Central memory CD8-positive, alpha-beta T cell (primary cell): ENCODE measurements around the gene TLR9.

Experiments used
- ATAC-seq: fragments of 150-1000 bp; cut with Tn5 transposase; replicated peaks from 2 replicates; pipeline ENCODE4 v1.10.0; 2022; ENCODE audit warnings: mild to moderate bottlenecking, moderate FRiP score, moderate number of reproducible peaks; ENCODE audit not compliant: poor library complexity, severe bottlenecking; ENCODE audit errors: extremely low read depth
- DNase-seq, 2 donors: peaks; one replicate each; pipeline ENCODE4 v3.0.0; 2021; ENCODE audit warnings: low spot score in 2 of 2
- H3K27ac Mint-ChIP-seq: one replicate; pipeline ENCODE4 v1.8.0; 2022; ENCODE audit warnings: low read depth, mild to moderate bottlenecking, moderate library complexity, mixed read lengths
- H3K27me3 Mint-ChIP-seq: one replicate; pipeline ENCODE4 v1.8.0; 2022; ENCODE audit warnings: mixed read lengths
- H3K36me3 Mint-ChIP-seq: one replicate; pipeline ENCODE4 v1.8.0; 2022; ENCODE audit warnings: mild to moderate bottlenecking, moderate library complexity, mixed read lengths; ENCODE audit not compliant: insufficient read depth
- H3K4me1 Mint-ChIP-seq: one replicate; pipeline ENCODE4 v1.8.0; 2022; ENCODE audit warnings: mixed read lengths
- H3K4me3 Mint-ChIP-seq: one replicate; pipeline ENCODE4 v1.8.0; 2022; ENCODE audit warnings: mild to moderate bottlenecking, moderate library complexity, mixed read lengths
- H3K9me3 Mint-ChIP-seq: one replicate; pipeline ENCODE4 v1.8.0; 2022; ENCODE audit warnings: mixed read lengths

Gene TLR9

DNA sequence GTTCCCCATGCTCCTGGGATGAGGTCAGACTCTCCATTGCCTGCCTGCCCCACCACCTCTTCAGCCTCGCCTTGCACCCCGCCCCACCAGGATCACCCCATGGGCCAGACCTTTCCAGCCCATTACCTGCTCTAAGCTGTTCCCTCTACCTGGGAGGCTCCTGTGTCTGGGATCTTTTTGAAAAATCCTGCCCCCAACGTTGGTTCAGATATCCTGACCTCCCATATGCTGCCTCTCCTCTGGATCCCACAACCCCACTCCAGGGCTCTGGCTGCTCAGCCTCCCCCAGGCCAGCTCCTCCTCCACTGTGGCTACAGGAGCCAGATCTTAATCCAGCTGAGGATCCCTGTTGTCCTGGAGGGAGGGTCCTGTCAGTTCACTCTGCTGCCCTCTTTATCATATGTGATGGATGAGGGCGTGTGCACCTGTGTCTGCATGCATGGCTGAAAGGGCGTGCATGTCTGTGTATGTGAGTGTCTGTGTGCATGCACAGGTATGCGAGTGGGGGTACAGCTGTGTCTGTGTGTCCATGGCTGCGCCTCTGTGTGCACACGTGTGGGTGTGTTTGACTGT, 49.2 kb downstream of the TLR9 start:
- no peaks in the 10 kb centered on the region for H3K4me1 Mint-ChIP-seq
- DNase-seq (no peak), ATAC-seq (no peak)
- H3K9me3 Mint-ChIP-seq: no peaks in the 10 kb centered on the region
- H3K4me3 Mint-ChIP-seq: no peak overlapping the region
- H3K36me3 Mint-ChIP-seq: no peaks in the 10 kb centered on the region
- peak overlapping the region; percentile 9 for H3K27ac Mint-ChIP-seq
- H3K27me3 Mint-ChIP-seq: no peaks in the 10 kb centered on the region

GRCh38 chr3:52175416-52176179, 49.8 kb downstream of the TLR9 start:
- DNase-seq (no peak), ATAC-seq (no peak)
- Mint-ChIP-seq H3K4me3 (no peak overlapping the region), H3K9me3 (no peaks in the 10 kb centered on the region), H3K27ac (peak overlapping the region; percentile 49), H3K27me3 (no peaks in the 10 kb centered on the region), H3K4me1 (no peaks in the 10 kb centered on the region), H3K36me3 (no peaks in the 10 kb centered on the region)

- ATAC-seq (no peak), DNase-seq (no peak)
- Mint-ChIP-seq H3K36me3 (no peaks in the 10 kb centered on the region), H3K27ac (peak overlapping the region; percentile 49), H3K4me1 (no peaks in the 10 kb centered on the region), H3K9me3 (no peaks in the 10 kb centered on the region), H3K4me3 (no peak overlapping the region), H3K27me3 (no peaks in the 10 kb centered on the region)
Measured at GRCh38 chr3:52174896-52175295, 50.5 kb downstream of the TLR9 start.

GRCh38 chr3:52173101-52173500, 52.3 kb downstream of the TLR9 start:
- H3K36me3 Mint-ChIP-seq: no peaks in the 10 kb centered on the region
- no peaks in the 10 kb centered on the region for H3K9me3 Mint-ChIP-seq
- ATAC-seq (no peak), DNase-seq (no peak)
- H3K4me3 Mint-ChIP-seq: no peak overlapping the region
- H3K4me1 Mint-ChIP-seq: no peaks in the 10 kb centered on the region
- H3K27ac Mint-ChIP-seq: no peak overlapping the region
- H3K27me3 Mint-ChIP-seq: no peaks in the 10 kb centered on the region

GRCh38 chr3:52172262-52172757, 53.1 kb downstream of the TLR9 start:
- no peaks in the 10 kb centered on the region for H3K9me3 Mint-ChIP-seq
- DNase-seq: no peak
- no peak overlapping the region for H3K4me3 Mint-ChIP-seq
- no peaks in the 10 kb centered on the region for H3K4me1 Mint-ChIP-seq
- no peak for ATAC-seq
- no peaks in the 10 kb centered on the region for H3K36me3 Mint-ChIP-seq
- H3K27ac Mint-ChIP-seq: no peak overlapping the region
- no peaks in the 10 kb centered on the region for H3K27me3 Mint-ChIP-seq

DNA sequence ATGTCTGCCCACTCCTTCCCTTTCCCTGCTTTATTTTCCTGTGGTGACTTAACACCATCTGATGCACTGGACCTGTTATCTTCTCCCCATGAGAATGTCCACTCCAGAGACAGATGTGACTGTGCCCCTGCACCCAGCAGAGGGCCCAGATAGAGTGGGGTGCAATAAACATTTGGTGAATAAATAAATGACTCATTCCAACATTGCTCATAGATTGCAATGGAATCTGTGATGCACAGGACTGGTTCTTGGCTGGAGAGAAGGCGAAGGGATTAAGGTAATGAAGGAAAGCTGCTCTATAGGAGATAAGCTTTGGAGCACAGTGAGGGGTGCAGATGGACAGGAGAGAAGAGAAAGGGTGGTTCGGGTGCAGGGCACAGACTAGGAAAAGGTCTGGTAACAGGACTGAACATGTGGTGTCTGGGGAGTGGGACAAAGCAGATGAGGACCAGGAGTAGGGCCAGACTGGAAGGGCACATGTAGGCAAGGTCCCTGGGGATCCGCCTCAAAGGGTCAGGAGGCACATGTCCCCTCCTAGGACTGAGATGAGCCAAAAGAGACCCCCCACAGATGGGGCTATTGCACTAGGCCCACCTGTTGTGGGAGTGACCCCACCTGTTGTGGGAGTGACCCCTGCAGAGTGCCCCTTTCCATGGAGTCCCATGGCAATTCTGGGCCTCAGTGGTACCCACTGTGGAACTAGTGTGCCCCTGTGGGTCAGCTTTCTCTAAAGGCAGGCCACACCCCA, 53.8 kb downstream of the TLR9 start:
- H3K4me3 Mint-ChIP-seq: no peak overlapping the region
- no peak for DNase-seq
- ATAC-seq: no peak
- H3K27ac Mint-ChIP-seq: no peak overlapping the region
- H3K36me3 Mint-ChIP-seq: no peaks in the 10 kb centered on the region
- no peaks in the 10 kb centered on the region for H3K9me3 Mint-ChIP-seq
- no peaks in the 10 kb centered on the region for H3K4me1 Mint-ChIP-seq
- H3K27me3 Mint-ChIP-seq: no peaks in the 10 kb centered on the region
